ENCODE data around the gene RGS7.

GRCh38 chr1:241096982-241097381 is 260.0 kb downstream of the RGS7 start:
- TF ChIP-seq CTCF (IDR thresholded peaks at IDR 0.05; ENCODE audit: insufficient read depth, low read depth, low read length) (no peak), EZH2 (IDR thresholded peaks at IDR 0.05; ENCODE audit: insufficient read depth, low read length) (no peak)

All from astrocyte (in vitro differentiated cells and primary cell).